ENCODE measurements around the gene DNAH2. TPM values are rescaled to one million over a fixed set of nuclear protein-coding genes. Genes with fewer than 3 reads are reported as not detected.

Gene DNAH2
- polyA plus RNA-seq, 2 donors: 0.06 to 0.10 TPM

GRCh38 chr17:7834957-7835813, 117.6 kb downstream of the DNAH2 start:
- H3K4me3 ChIP-seq (ENCODE audit: low read depth in 1 of 2, low read length in 2 of 2): peak overlapping the region; percentile 67 to 68
- H3K9me3 ChIP-seq (ENCODE audit: control insufficient read depth in 2 of 2, insufficient read depth in 1 of 2, low read depth in 1 of 2, low read length in 1 of 2): no peaks in the 10 kb centered on the region
- no peaks in the 10 kb centered on the region for H3K27me3 ChIP-seq (ENCODE audit: control insufficient read depth in 1 of 2, insufficient read depth in 2 of 2, low read length in 2 of 2)
- no peaks in the 10 kb centered on the region for H3K36me3 ChIP-seq (ENCODE audit: control insufficient read depth in 2 of 2, insufficient read depth in 2 of 2, low read length in 1 of 2)
- peak overlapping the region; percentile 95 for H3K27ac ChIP-seq (ENCODE audit: low read depth in 2 of 2, low read length in 1 of 2)
- WGBS, 2 donors: 1% methylated on average over 66 to 69 of the region's 69 CpGs
- H3K4me1 ChIP-seq (ENCODE audit: control insufficient read depth in 2 of 2, insufficient read depth in 2 of 2, low read length in 1 of 2): peaks cover 9 to 22% of the 10 kb centered on the region in 2 donors

- no peaks in the 10 kb centered on the region for H3K36me3 ChIP-seq (ENCODE audit: control insufficient read depth in 2 of 2, insufficient read depth in 2 of 2, low read length in 1 of 2)
- peak overlapping the region; percentile 67 to 68 for H3K4me3 ChIP-seq (ENCODE audit: low read depth in 1 of 2, low read length in 2 of 2)
- H3K4me1 ChIP-seq (ENCODE audit: control insufficient read depth in 2 of 2, insufficient read depth in 2 of 2, low read length in 1 of 2): peaks cover 9 to 22% of the 10 kb centered on the region in 2 donors
- 1% methylated on average over 61 of the region's 61 CpGs for WGBS, 2 donors
- H3K27ac ChIP-seq (ENCODE audit: low read depth in 2 of 2, low read length in 1 of 2): peak overlapping the region; percentile 95
- no peaks in the 10 kb centered on the region for H3K27me3 ChIP-seq (ENCODE audit: control insufficient read depth in 1 of 2, insufficient read depth in 2 of 2, low read length in 2 of 2)
- H3K9me3 ChIP-seq (ENCODE audit: control insufficient read depth in 2 of 2, insufficient read depth in 1 of 2, low read depth in 1 of 2, low read length in 1 of 2): no peaks in the 10 kb centered on the region
These were observed 118.5 kb downstream of the DNAH2 start for GRCh38 chr17:7835814-7836595.

- no peaks in the 10 kb centered on the region for H3K9me3 ChIP-seq (ENCODE audit: control insufficient read depth in 2 of 2, insufficient read depth in 1 of 2, low read depth in 1 of 2, low read length in 1 of 2)
- H3K27ac ChIP-seq (ENCODE audit: low read depth in 2 of 2, low read length in 1 of 2): peak overlapping the region; percentile 95
- no peaks in the 10 kb centered on the region for H3K27me3 ChIP-seq (ENCODE audit: control insufficient read depth in 1 of 2, insufficient read depth in 2 of 2, low read length in 2 of 2)
- H3K36me3 ChIP-seq (ENCODE audit: control insufficient read depth in 2 of 2, insufficient read depth in 2 of 2, low read length in 1 of 2): no peaks in the 10 kb centered on the region
- H3K4me3 ChIP-seq (ENCODE audit: low read depth in 1 of 2, low read length in 2 of 2): peak overlapping the region; percentile 67 to 68
- H3K4me1 ChIP-seq (ENCODE audit: control insufficient read depth in 2 of 2, insufficient read depth in 2 of 2, low read length in 1 of 2): peaks cover 9 to 27% of the 10 kb centered on the region in 2 donors
- WGBS, 2 donors: 1 to 2% methylated on average over 19 of the region's 19 CpGs
These were observed 119.3 kb downstream of the DNAH2 start for GRCh38 chr17:7836596-7837407.

GRCh38 chr17:7837408-7838088, 120.0 kb downstream of the DNAH2 start:
- H3K36me3 ChIP-seq (ENCODE audit: control insufficient read depth in 2 of 2, insufficient read depth in 2 of 2, low read length in 1 of 2): no peaks in the 10 kb centered on the region
- H3K27ac ChIP-seq (ENCODE audit: low read depth in 2 of 2, low read length in 1 of 2): peak overlapping the region; percentile 95
- no peaks in the 10 kb centered on the region for H3K9me3 ChIP-seq (ENCODE audit: control insufficient read depth in 2 of 2, insufficient read depth in 1 of 2, low read depth in 1 of 2, low read length in 1 of 2)
- WGBS, 2 donors: 8 to 9% methylated on average over 8 of the region's 8 CpGs
- H3K4me3 ChIP-seq (ENCODE audit: low read depth in 1 of 2, low read length in 2 of 2): no peak overlapping the region
- no peaks in the 10 kb centered on the region for H3K27me3 ChIP-seq (ENCODE audit: control insufficient read depth in 1 of 2, insufficient read depth in 2 of 2, low read length in 2 of 2)
- H3K4me1 ChIP-seq (ENCODE audit: control insufficient read depth in 2 of 2, insufficient read depth in 2 of 2, low read length in 1 of 2): peaks cover 9 to 27% of the 10 kb centered on the region in 2 donors

GRCh38 chr17:7838090-7839075, 120.8 kb downstream of the DNAH2 start:
- Histone ChIP-seq H3K27ac (ENCODE audit: low read depth in 2 of 2, low read length in 1 of 2) (peak overlapping the region; percentile 45 to 83), H3K4me1 (ENCODE audit: control insufficient read depth in 2 of 2, insufficient read depth in 2 of 2, low read length in 1 of 2) (peaks cover 9 to 22% of the 10 kb centered on the region in 2 donors), H3K27me3 (ENCODE audit: control insufficient read depth in 1 of 2, insufficient read depth in 2 of 2, low read length in 2 of 2) (no peaks in the 10 kb centered on the region), H3K4me3 (ENCODE audit: low read depth in 1 of 2, low read length in 2 of 2) (peak overlapping the region in 1 of 2 donors; percentile 16), H3K36me3 (ENCODE audit: control insufficient read depth in 2 of 2, insufficient read depth in 2 of 2, low read length in 1 of 2) (no peaks in the 10 kb centered on the region), H3K9me3 (ENCODE audit: control insufficient read depth in 2 of 2, insufficient read depth in 1 of 2, low read depth in 1 of 2, low read length in 1 of 2) (no peaks in the 10 kb centered on the region)
- 21 to 28% methylated on average over 8 to 11 of the region's 12 CpGs for whole genome bisulfite sequencing, 2 donors

- 44 to 54% methylated on average over 6 of the region's 6 CpGs for WGBS, 2 donors
- peaks cover 9 to 19% of the 10 kb centered on the region in 2 donors for H3K4me1 ChIP-seq (ENCODE audit: control insufficient read depth in 2 of 2, insufficient read depth in 2 of 2, low read length in 1 of 2)
- peak overlapping the region; percentile 45 to 83 for H3K27ac ChIP-seq (ENCODE audit: low read depth in 2 of 2, low read length in 1 of 2)
- no peaks in the 10 kb centered on the region for H3K36me3 ChIP-seq (ENCODE audit: control insufficient read depth in 2 of 2, insufficient read depth in 2 of 2, low read length in 1 of 2)
- no peaks in the 10 kb centered on the region for H3K9me3 ChIP-seq (ENCODE audit: control insufficient read depth in 2 of 2, insufficient read depth in 1 of 2, low read depth in 1 of 2, low read length in 1 of 2)
- no peak overlapping the region for H3K4me3 ChIP-seq (ENCODE audit: low read depth in 1 of 2, low read length in 2 of 2)
- H3K27me3 ChIP-seq (ENCODE audit: control insufficient read depth in 1 of 2, insufficient read depth in 2 of 2, low read length in 2 of 2): no peaks in the 10 kb centered on the region
These were observed 121.8 kb downstream of the DNAH2 start for GRCh38 chr17:7839190-7839875.

GRCh38 chr17:7839876-7840261, 122.3 kb downstream of the DNAH2 start:
- no peak overlapping the region for H3K4me3 ChIP-seq (ENCODE audit: low read depth in 1 of 2, low read length in 2 of 2)
- H3K36me3 ChIP-seq (ENCODE audit: control insufficient read depth in 2 of 2, insufficient read depth in 2 of 2, low read length in 1 of 2): no peaks in the 10 kb centered on the region
- WGBS, 2 donors: 38 to 52% methylated on average over 2 of the region's 2 CpGs
- no peaks in the 10 kb centered on the region for H3K9me3 ChIP-seq (ENCODE audit: control insufficient read depth in 2 of 2, insufficient read depth in 1 of 2, low read depth in 1 of 2, low read length in 1 of 2)
- peak overlapping the region in 1 of 2 donors; percentile 83 for H3K27ac ChIP-seq (ENCODE audit: low read depth in 2 of 2, low read length in 1 of 2)
- H3K4me1 ChIP-seq (ENCODE audit: control insufficient read depth in 2 of 2, insufficient read depth in 2 of 2, low read length in 1 of 2): peaks cover 9 to 19% of the 10 kb centered on the region in 2 donors
- no peaks in the 10 kb centered on the region for H3K27me3 ChIP-seq (ENCODE audit: control insufficient read depth in 1 of 2, insufficient read depth in 2 of 2, low read length in 2 of 2)

- no peaks in the 10 kb centered on the region for H3K27me3 ChIP-seq (ENCODE audit: control insufficient read depth in 1 of 2, insufficient read depth in 2 of 2, low read length in 2 of 2)
- peaks cover 0 to 1% of the 10 kb centered on the region in 2 donors for H3K36me3 ChIP-seq (ENCODE audit: control insufficient read depth in 2 of 2, insufficient read depth in 2 of 2, low read length in 1 of 2)
- 32 to 46% methylated on average over 1 of the region's 1 CpG for WGBS, 2 donors
- H3K4me3 ChIP-seq (ENCODE audit: low read depth in 1 of 2, low read length in 2 of 2): no peak overlapping the region
- H3K9me3 ChIP-seq (ENCODE audit: control insufficient read depth in 2 of 2, insufficient read depth in 1 of 2, low read depth in 1 of 2, low read length in 1 of 2): no peaks in the 10 kb centered on the region
- no peak overlapping the region for H3K27ac ChIP-seq (ENCODE audit: low read depth in 2 of 2, low read length in 1 of 2)
- peaks cover 11 to 24% of the 10 kb centered on the region in 2 donors for H3K4me1 ChIP-seq (ENCODE audit: control insufficient read depth in 2 of 2, insufficient read depth in 2 of 2, low read length in 1 of 2)
These were observed 122.9 kb downstream of the DNAH2 start for GRCh38 chr17:7840441-7840840.

Data from esophagus (tissue), 2 donors.